MCF 10A (cell line): ENCODE results near the gene NCK2. TPM values are rescaled to one million over a fixed set of nuclear protein-coding genes. Genes with fewer than 3 reads are reported as not detected.

Experiments used
- BruUV-seq: library from RNA; stranded (reverse); fragments of 400-500 nt; replicated peaks from 2 replicates; lab custom pipeline; 2021; lab: Mats Ljungman, UMichigan
- CTCF ChIA-PET: fragments of 300-600 bp; sonication (Branson Sonifier 250); formaldehyde crosslinking; extraction: SDS; loops from one replicate; lab custom pipeline; 2021; ENCODE audit warnings: antibody characterized with exemption, inconsistent platforms; lab: Yijun Ruan, JAX
- POLR2A ChIA-PET: fragments of 300-600, 350-650 bp; sonication (Branson Sonifier 250); formaldehyde crosslinking; extraction: SDS; loops from one replicate; lab custom pipeline; 2020; ENCODE audit warnings: antibody characterized with exemption, inconsistent platforms; lab: Yijun Ruan, JAX
- DNase-seq: peaks from one replicate; pipeline ENCODE4 v3.0.0-alpha.2; 2018; ENCODE audit not compliant: unreplicated experiment
- H3K27ac Mint-ChIP-seq: one replicate; pipeline ENCODE4 v1.8.0; 2022; ENCODE audit warnings: mild to moderate bottlenecking, low read depth, mixed read lengths; ENCODE audit not compliant: unreplicated experiment
- H3K27me3 Mint-ChIP-seq: one replicate; pipeline ENCODE4 v1.8.0; 2022; ENCODE audit warnings: mixed read lengths; ENCODE audit not compliant: insufficient read depth, unreplicated experiment
- H3K36me3 Mint-ChIP-seq: one replicate; pipeline ENCODE4 v1.8.0; 2022; ENCODE audit warnings: mild to moderate bottlenecking, moderate library complexity, mixed read lengths; ENCODE audit not compliant: insufficient read depth, unreplicated experiment
- H3K4me1 Mint-ChIP-seq: one replicate; pipeline ENCODE4 v1.8.0; 2022; ENCODE audit warnings: mixed read lengths; ENCODE audit not compliant: insufficient read depth, unreplicated experiment
- H3K4me3 Mint-ChIP-seq: one replicate; pipeline ENCODE4 v1.8.0; 2022; ENCODE audit warnings: mild to moderate bottlenecking, moderate library complexity, mixed read lengths; ENCODE audit not compliant: unreplicated experiment
- H3K9me3 Mint-ChIP-seq: one replicate; pipeline ENCODE4 v1.8.0; 2022; ENCODE audit warnings: mixed read lengths; ENCODE audit not compliant: unreplicated experiment
- CTCF ChIP-seq: fragments of 200-600 bp; IDR thresholded peaks from one replicate; pipeline ENCODE4 v1.8.0; 2022; ENCODE audit warnings: antibody characterized with exemption, mild to moderate bottlenecking; ENCODE audit not compliant: unreplicated experiment
- intact Hi-C: fragments of 100-400 bp; cut with micrococcal nuclease; formaldehyde crosslinking; loops from 2 replicates; pipeline ENCODE4 v1.14.1; 2022
- total RNA-seq: library from RNA; stranded (reverse); gene quantifications from 2 replicates; pipeline ENCODE4 v1.2.3, GENCODE V29; 2022

The NCK2 gene
- total RNA-seq, 1 experiment from 2014 or later: 36.5 TPM

- CTCF ChIA-PET: interaction anchor here (1.4 kb wide), 1 partner anchor 15 kb away, joined by 4 read pairs; no protein-coding TSS in a partner anchor
These were observed 129.0 kb downstream of the NCK2 start for GRCh38 chr2:105873721-105874120.

GRCh38 chr2:105874466-105874865, 129.8 kb downstream of the NCK2 start:
- CTCF ChIA-PET: interaction anchor here (1.4 kb wide), 1 partner anchor 16 kb away, joined by 4 read pairs; no protein-coding TSS in a partner anchor
- no peak for TF ChIP-seq CTCF
- Mint-ChIP-seq H3K4me1 (peaks cover 11% of the 10 kb centered on the region), H3K4me3 (no peak overlapping the region), H3K9me3 (no peaks in the 10 kb centered on the region), H3K36me3 (peaks cover 13% of the 10 kb centered on the region), H3K27me3 (no peaks in the 10 kb centered on the region), H3K27ac (no peak overlapping the region)
- BruUV-seq: no TSS peak
- POLR2A ChIA-PET: no interaction called here
- intact Hi-C loops: no loop called here
- DNase-seq: no peak

More at GRCh38 chr2:105873721-105874120, 129.0 kb downstream of the NCK2 start:
- peaks cover 11% of the 10 kb centered on the region for H3K4me1 Mint-ChIP-seq
- peaks cover 18% of the 10 kb centered on the region for H3K36me3 Mint-ChIP-seq
- no peaks in the 10 kb centered on the region for H3K9me3 Mint-ChIP-seq
- POLR2A ChIA-PET: no interaction called here
- no peak overlapping the region for H3K4me3 Mint-ChIP-seq
- BruUV-seq: no TSS peak
- H3K27me3 Mint-ChIP-seq: no peaks in the 10 kb centered on the region
- peak; percentile 80 for DNase-seq
- TF ChIP-seq CTCF: no peak
- H3K27ac Mint-ChIP-seq: peak overlapping the region; percentile 35
- intact Hi-C loops: no loop called here

- Mint-ChIP-seq H3K4me1 (peaks cover 11% of the 10 kb centered on the region), H3K4me3 (no peak overlapping the region), H3K9me3 (no peaks in the 10 kb centered on the region), H3K27ac (no peak overlapping the region), H3K27me3 (no peaks in the 10 kb centered on the region), H3K36me3 (peaks cover 13% of the 10 kb centered on the region)
- ChIA-PET POLR2A (no interaction called here), CTCF (no interaction called here)
- no peak for TF ChIP-seq CTCF
- no TSS peak for BruUV-seq
- DNase-seq: no peak
- intact Hi-C loops: no loop called here
These were observed 130.5 kb downstream of the NCK2 start for GRCh38 chr2:105875241-105875640.

GRCh38 chr2:105876191-105876590, 131.5 kb downstream of the NCK2 start:
- no TSS peak for BruUV-seq
- Mint-ChIP-seq H3K4me3 (no peak overlapping the region), H3K36me3 (peaks cover 13% of the 10 kb centered on the region), H3K27me3 (no peaks in the 10 kb centered on the region), H3K27ac (no peak overlapping the region), H3K4me1 (peaks cover 11% of the 10 kb centered on the region), H3K9me3 (no peaks in the 10 kb centered on the region)
- POLR2A ChIA-PET: no interaction called here
- DNase-seq: no peak
- CTCF ChIA-PET: no interaction called here
- intact Hi-C loops: no loop called here
- TF ChIP-seq CTCF: no peak
